Measurements from ENCODE around the gene SH3BP4. TPM values are rescaled to one million over a fixed set of nuclear protein-coding genes. Genes with fewer than 3 reads are reported as not detected.

The SH3BP4 gene
- total and polyA plus RNA-seq, 2 donors (not counting 1 experiment from before 2014, with no cell fraction given): 1.00 to 1.3 TPM

DNA sequence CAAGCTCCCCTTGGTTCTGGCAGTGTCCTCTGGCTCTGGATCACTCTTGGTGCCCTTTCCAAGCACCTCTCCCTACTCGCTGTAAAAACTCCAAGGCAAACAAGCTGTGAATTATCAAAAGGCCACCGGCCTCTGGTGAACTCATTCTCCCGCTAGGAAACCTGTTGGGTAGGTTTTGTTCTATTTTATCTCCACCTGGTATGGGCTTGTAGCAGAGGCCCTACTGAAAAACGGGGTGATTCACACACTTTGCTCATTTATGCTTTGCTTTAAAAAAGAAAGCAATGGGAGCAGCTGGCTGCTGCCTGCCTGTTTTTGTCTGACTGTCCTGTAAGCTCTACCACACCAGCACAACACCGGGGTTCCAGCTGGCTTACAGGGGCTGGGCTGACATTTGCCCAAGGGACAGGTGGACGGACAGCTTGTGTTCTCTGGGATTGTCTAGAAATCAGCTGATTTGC, 56.8 kb downstream of the SH3BP4 start:
- Histone ChIP-seq H3K9me3 (ENCODE audit: control extremely low read depth in 1 of 3, control insufficient read depth in 2 of 3, insufficient read depth in 1 of 3, low read length in 2 of 3) (peaks cover 0 to 4% (median 0%) of the 10 kb centered on the region in 3 donors), H3K4me1 (ENCODE audit: control insufficient read depth in 2 of 2, insufficient read depth in 2 of 2, low read length in 2 of 2) (no peaks in the 10 kb centered on the region), H3K79me2 (ENCODE audit: control insufficient read depth, insufficient read depth, low read length) (no peaks in the 10 kb centered on the region), H3K4me3 (ENCODE audit: control extremely low read depth in 1 of 5, extremely low read depth in 1 of 5, insufficient read depth in 1 of 5, low read depth in 2 of 5, low read length in 4 of 5) (no peak overlapping the region), H2AFZ (ENCODE audit: insufficient read depth, low read depth, low read length, poor library complexity, severe bottlenecking) (no peak overlapping the region), H3K27me3 (replicated peaks in 1 of 4; ENCODE audit: control extremely low read depth in 1 of 4, control insufficient read depth in 3 of 4, insufficient read depth in 4 of 4, low read length in 3 of 4) (no peaks in the 10 kb centered on the region), H3K27ac (ENCODE audit: low read length in 2 of 2) (no peak overlapping the region), H4K20me1 (ENCODE audit: control insufficient read depth, insufficient read depth, low read length, poor library complexity, severe bottlenecking) (no peaks in the 10 kb centered on the region), H3K36me3 (replicated peaks in 1 of 2; ENCODE audit: control extremely low read depth in 1 of 2, control insufficient read depth in 1 of 2, extremely low read depth in 1 of 2, insufficient read depth in 2 of 2, low read length in 1 of 2) (no peaks in the 10 kb centered on the region), H3K4me2 (replicated peaks; ENCODE audit: low read depth, low read length, poor library complexity, severe bottlenecking) (no peak overlapping the region), H3K9ac (ENCODE audit: low read length) (no peak overlapping the region)
- TF ChIP-seq EZH2 (IDR thresholded peaks at IDR 0.05; ENCODE audit: borderline replicate concordance, insufficient read depth, low read depth, low read length, poor library complexity, severe bottlenecking): no peak
- TF ChIP-seq, protein P1, sequence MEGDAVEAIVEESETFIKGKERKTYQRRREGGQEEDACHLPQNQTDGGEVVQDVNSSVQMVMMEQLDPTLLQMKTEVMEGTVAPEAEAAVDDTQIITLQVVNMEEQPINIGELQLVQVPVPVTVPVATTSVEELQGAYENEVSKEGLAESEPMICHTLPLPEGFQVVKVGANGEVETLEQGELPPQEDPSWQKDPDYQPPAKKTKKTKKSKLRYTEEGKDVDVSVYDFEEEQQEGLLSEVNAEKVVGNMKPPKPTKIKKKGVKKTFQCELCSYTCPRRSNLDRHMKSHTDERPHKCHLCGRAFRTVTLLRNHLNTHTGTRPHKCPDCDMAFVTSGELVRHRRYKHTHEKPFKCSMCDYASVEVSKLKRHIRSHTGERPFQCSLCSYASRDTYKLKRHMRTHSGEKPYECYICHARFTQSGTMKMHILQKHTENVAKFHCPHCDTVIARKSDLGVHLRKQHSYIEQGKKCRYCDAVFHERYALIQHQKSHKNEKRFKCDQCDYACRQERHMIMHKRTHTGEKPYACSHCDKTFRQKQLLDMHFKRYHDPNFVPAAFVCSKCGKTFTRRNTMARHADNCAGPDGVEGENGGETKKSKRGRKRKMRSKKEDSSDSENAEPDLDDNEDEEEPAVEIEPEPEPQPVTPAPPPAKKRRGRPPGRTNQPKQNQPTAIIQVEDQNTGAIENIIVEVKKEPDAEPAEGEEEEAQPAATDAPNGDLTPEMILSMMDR (IDR thresholded peaks at IDR 0.05): no peak
- H3K27ac Mint-ChIP-seq: no peak overlapping the region
- no peak overlapping the region for H3K4me3 Mint-ChIP-seq
- ATAC-seq (ENCODE audit: low read depth) (no peak), DNase-seq (no peak)
- 63% methylated on average over 3 of the region's 6 CpGs for WGBS (ENCODE audit: insufficient coverage)
- CTCF ChIA-PET: interaction anchor here (1.1 kb wide), 1 partner anchor 9 kb away, joined by 3 read pairs; no protein-coding TSS in a partner anchor
- no peaks in the 10 kb centered on the region for H3K9me3 Mint-ChIP-seq (ENCODE audit: insufficient read depth)
- POLR2A ChIA-PET: interaction anchor here (0.6 kb wide), 1 partner anchor 8 kb away, joined by 3 read pairs; no protein-coding TSS in a partner anchor
- peaks cover 3% of the 10 kb centered on the region for H3K27me3 Mint-ChIP-seq
- intact Hi-C loops (cut with micrococcal nuclease): no loop called here
- no peaks in the 10 kb centered on the region for H3K4me1 Mint-ChIP-seq

DNA sequence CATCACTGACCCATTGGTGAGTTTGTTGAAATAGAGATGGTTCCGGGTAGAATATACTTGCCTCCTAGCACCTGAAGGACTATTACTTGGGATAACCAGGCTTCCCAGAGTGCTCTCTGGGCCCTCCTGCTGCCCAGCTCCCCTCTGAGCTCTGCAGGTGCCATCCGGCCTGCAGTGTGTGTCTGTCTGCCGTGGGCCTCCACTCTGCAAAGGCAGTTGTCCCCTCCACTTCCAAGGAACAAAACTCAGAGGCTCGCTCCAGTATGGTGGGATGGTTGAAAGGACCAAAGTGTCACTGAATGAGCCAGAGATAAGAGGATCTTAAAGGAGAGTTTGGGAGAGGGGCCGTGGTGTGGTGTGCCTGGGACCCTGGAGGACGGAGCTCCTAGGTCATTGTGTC, 57.3 kb downstream of the SH3BP4 start:
- Histone ChIP-seq H3K27me3 (replicated peaks in 1 of 4; ENCODE audit: control extremely low read depth in 1 of 4, control insufficient read depth in 3 of 4, insufficient read depth in 4 of 4, low read length in 3 of 4) (no peaks in the 10 kb centered on the region), H3K4me2 (replicated peaks; ENCODE audit: low read depth, low read length, poor library complexity, severe bottlenecking) (no peak overlapping the region), H3K9me3 (ENCODE audit: control extremely low read depth in 1 of 3, control insufficient read depth in 2 of 3, insufficient read depth in 1 of 3, low read length in 2 of 3) (peaks cover 0 to 4% (median 0%) of the 10 kb centered on the region in 3 donors), H3K79me2 (ENCODE audit: control insufficient read depth, insufficient read depth, low read length) (no peaks in the 10 kb centered on the region), H2AFZ (ENCODE audit: insufficient read depth, low read depth, low read length, poor library complexity, severe bottlenecking) (no peak overlapping the region), H3K27ac (ENCODE audit: low read length in 2 of 2) (no peak overlapping the region), H3K9ac (ENCODE audit: low read length) (no peak overlapping the region), H3K4me1 (ENCODE audit: control insufficient read depth in 2 of 2, insufficient read depth in 2 of 2, low read length in 2 of 2) (no peaks in the 10 kb centered on the region), H4K20me1 (ENCODE audit: control insufficient read depth, insufficient read depth, low read length, poor library complexity, severe bottlenecking) (no peaks in the 10 kb centered on the region), H3K36me3 (replicated peaks in 1 of 2; ENCODE audit: control extremely low read depth in 1 of 2, control insufficient read depth in 1 of 2, extremely low read depth in 1 of 2, insufficient read depth in 2 of 2, low read length in 1 of 2) (no peaks in the 10 kb centered on the region), H3K4me3 (ENCODE audit: control extremely low read depth in 1 of 5, extremely low read depth in 1 of 5, insufficient read depth in 1 of 5, low read depth in 2 of 5, low read length in 4 of 5) (no peak overlapping the region)
- peaks cover 3% of the 10 kb centered on the region for H3K27me3 Mint-ChIP-seq
- no peaks in the 10 kb centered on the region for H3K4me1 Mint-ChIP-seq
- H3K4me3 Mint-ChIP-seq: no peak overlapping the region
- POLR2A ChIA-PET: interaction anchor here (0.6 kb wide), 1 partner anchor 8 kb away, joined by 3 read pairs; no protein-coding TSS in a partner anchor
- TF ChIP-seq, protein P1 (IDR thresholded peaks at IDR 0.05): no peak
- TF ChIP-seq EZH2 (IDR thresholded peaks at IDR 0.05; ENCODE audit: borderline replicate concordance, insufficient read depth, low read depth, low read length, poor library complexity, severe bottlenecking): no peak
- H3K9me3 Mint-ChIP-seq (ENCODE audit: insufficient read depth): no peaks in the 10 kb centered on the region
- CTCF ChIA-PET: interaction anchor here (1.1 kb wide), 1 partner anchor 9 kb away, joined by 3 read pairs; no protein-coding TSS in a partner anchor
- H3K27ac Mint-ChIP-seq: no peak overlapping the region
- intact Hi-C loops (cut with micrococcal nuclease): no loop called here
- DNase-seq (no peak), ATAC-seq (ENCODE audit: low read depth) (no peak)
- 97% methylated on average over 3 of the region's 6 CpGs for WGBS (ENCODE audit: insufficient coverage)
